Measurements from ENCODE around the gene DNAJC4.

Gene DNAJC4

GRCh38 chr11:64220271-64220670 lies 10.1 kb upstream of the DNAJC4 start:
- H3K27ac ChIP-seq = no peak overlapping the region
- no peak for TF ChIP-seq ZFX (IDR thresholded peaks at IDR 0.05)
- TF ChIP-seq CTCF (conservative IDR thresholded peaks at IDR 0.05) = no peak

- no peak for TF ChIP-seq CTCF (conservative IDR thresholded peaks at IDR 0.05)
- no peak for TF ChIP-seq ZFX (IDR thresholded peaks at IDR 0.05)
- H3K27ac ChIP-seq = no peak overlapping the region
Measured at GRCh38 chr11:64220798-64221197, 9.6 kb upstream of the DNAJC4 start.

DNA sequence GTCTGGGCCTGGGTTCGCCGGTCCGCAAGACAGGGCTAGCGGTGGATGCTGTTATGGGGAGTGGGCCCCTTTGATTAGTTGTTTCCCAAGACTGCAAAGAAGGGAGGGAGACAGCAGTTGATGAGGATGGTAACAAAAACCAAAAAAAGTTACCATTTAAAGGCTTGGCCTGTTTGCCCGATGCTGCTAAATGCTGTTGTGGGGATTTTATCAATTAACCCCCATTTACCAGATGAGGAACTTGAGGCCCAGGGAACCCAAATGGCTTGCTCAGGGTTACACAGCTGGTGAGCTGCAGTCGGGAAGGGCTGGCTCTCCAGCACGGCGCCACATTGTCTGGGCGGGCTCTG lies 7.7 kb upstream of the DNAJC4 start:
- TF ChIP-seq ZFX (IDR thresholded peaks at IDR 0.05) (no peak), CTCF (conservative IDR thresholded peaks at IDR 0.05) (no peak)
- no peak overlapping the region for H3K27ac ChIP-seq

GRCh38 chr11:64223001-64223651 lies 7.2 kb upstream of the DNAJC4 start:
- no peak overlapping the region for H3K27ac ChIP-seq
- TF ChIP-seq CTCF (conservative IDR thresholded peaks at IDR 0.05) (no peak), ZFX (IDR thresholded peaks at IDR 0.05) (no peak)

- no peak overlapping the region for H3K27ac ChIP-seq
- TF ChIP-seq CTCF (conservative IDR thresholded peaks at IDR 0.05) = no peak
- no peak for TF ChIP-seq ZFX (IDR thresholded peaks at IDR 0.05)
Measured at GRCh38 chr11:64224151-64224890, 6.0 kb upstream of the DNAJC4 start.

GRCh38 chr11:64224891-64225607 lies 5.3 kb upstream of the DNAJC4 start:
- no peak for TF ChIP-seq CTCF (conservative IDR thresholded peaks at IDR 0.05)
- TF ChIP-seq ZFX (IDR thresholded peaks at IDR 0.05) = no peak
- peak overlapping the region; percentile 91 for H3K27ac ChIP-seq
